NCI-H2081 (cell line): ENCODE data around the gene SERPINB2.

Source experiments
- DNase-seq, 2 experiments: peaks; one replicate each; lab custom pipeline; 2025; lab: John Stamatoyannopoulos, UW

Gene SERPINB2

DNA sequence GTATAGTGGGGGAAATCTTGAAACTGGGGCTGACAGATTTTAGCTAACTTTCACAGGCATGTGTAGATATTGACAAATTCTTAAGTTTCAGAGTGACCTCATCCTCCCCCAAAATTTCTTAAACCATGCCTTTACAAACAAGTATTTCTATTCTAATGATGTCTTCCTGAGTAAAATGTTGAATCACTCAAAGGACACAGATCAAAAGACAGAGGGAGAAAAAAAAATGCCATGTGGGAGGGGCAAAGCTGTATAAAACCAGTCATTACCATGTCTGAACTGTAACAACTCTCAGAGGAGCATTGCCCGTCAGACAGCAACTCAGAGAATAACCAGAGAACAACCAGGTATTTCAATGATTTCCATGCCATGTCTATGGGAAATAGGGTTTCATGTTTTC is at the start of gene SERPINB2:
Gene SERPINB2 (plus strand): TSS at position 282 of the 400 bp plus-strand sequence. CDS start 3,740 bp downstream, outside the sequence.
- DNase-seq: no peak

- no peak for DNase-seq
Measured at GRCh38 chr18:63843008-63843407, 44.5 kb upstream of the SERPINB2 start.

DNA sequence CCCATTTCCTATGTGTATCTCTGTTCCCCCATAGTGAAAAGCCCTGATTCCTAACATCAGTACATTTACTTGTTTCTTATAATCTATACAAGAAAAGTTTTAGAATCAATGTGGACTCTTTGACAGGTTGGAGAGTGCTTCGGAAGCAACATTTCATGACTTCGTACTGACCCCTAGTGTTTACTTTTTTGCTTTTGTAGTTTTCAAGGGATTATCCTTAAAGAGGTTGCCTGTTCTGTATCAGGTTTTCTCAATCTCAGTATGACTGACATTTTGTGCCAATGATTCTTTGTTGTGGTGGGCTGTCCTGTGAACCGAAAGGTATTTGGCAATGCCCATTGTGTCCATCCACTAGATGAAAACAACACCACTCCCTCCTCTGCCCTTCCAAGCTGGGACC is 43.3 kb upstream of the SERPINB2 start:
- peak in 1 of 2 experiments; percentile 16 for DNase-seq

DNA sequence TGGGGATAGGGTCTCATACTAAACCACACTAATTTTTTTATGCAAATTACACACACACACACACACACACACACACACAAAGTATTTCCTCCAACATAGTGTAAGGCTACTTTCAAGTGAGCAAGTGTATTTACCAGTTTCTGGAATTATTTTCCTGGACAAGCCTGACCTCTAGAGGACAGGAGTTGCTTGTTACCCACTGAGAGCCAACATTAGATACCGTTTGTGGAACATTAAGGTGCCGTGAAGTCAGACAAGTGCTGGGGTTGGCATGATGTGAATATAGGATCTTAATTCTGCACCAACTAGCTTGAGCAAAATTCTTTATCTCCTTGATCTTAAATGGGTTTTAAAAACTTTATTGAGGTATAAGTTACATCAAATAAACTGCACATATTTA is 39.3 kb upstream of the SERPINB2 start:
- peak; percentile 53 to 66 for DNase-seq

- peak; percentile 52 to 55 for DNase-seq
Measured at GRCh38 chr18:63850020-63850419, 37.5 kb upstream of the SERPINB2 start.

DNA sequence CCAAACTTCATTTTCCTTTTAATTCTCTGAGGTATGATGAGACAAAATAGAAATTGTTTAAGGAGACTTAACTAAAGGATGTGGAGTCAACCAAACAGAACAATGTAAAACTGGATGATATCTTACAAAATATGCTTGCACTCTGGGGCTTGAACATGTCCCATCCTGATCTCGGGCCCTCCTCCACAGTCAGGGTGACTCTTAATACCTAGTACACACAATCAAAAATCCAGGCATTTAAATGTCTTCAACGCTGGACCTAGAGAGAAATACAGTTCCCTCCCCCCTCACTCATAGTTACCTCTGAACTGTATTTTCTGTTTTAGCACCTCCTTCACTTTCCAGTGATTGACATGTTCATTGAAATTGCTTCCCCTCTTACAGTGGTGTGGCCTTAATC is 36.9 kb upstream of the SERPINB2 start:
- no peak for DNase-seq

DNA sequence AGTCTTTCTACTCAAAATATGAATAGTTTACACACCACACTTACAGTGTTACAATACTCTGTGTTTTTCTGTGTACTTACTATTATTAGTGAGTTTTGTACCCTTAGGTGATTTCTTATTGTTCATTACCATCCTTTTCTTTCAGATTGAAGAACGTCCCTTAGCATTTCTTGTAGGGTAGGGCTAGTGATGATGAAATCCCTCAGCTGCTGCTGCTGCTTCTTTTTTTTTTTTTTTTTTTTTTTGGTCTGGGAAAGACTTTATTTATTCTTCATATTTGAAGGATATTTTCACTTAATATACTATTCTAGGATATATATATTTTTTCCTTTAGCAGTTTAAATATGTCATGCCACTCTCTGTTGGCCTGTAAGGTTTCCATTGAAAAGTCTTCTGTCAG is 29.0 kb upstream of the SERPINB2 start:
- no peak for DNase-seq

GRCh38 chr18:63859781-63860475 is 27.6 kb upstream of the SERPINB2 start:
- DNase-seq: no peak

- no peak for DNase-seq
Measured at GRCh38 chr18:63860531-63860930, 27.0 kb upstream of the SERPINB2 start.

GRCh38 chr18:63867368-63868125 is 20.0 kb upstream of the SERPINB2 start:
- no peak for DNase-seq

DNA sequence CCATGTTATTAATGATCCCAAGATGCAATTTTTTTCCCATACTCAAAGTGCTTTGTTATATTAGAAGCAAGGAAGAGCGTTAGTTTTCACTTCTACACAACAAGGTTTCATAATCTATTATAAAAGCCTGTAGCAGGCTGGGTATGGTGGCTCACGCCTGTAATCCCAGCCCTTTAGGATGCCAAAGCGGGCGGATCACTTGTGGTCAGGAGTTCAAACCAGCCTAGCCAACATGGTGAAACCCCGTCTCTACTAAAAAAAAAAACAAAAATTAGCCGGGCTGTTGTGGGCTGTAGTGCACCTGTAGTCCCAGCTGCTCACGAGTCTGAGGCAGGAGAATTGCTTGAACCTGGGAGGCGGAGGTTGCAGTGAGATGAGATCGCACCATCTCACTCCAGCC is 19.0 kb upstream of the SERPINB2 start:
- no peak for DNase-seq

- DNase-seq: no peak
Measured at GRCh38 chr18:63869374-63869773, 18.1 kb upstream of the SERPINB2 start.

DNA sequence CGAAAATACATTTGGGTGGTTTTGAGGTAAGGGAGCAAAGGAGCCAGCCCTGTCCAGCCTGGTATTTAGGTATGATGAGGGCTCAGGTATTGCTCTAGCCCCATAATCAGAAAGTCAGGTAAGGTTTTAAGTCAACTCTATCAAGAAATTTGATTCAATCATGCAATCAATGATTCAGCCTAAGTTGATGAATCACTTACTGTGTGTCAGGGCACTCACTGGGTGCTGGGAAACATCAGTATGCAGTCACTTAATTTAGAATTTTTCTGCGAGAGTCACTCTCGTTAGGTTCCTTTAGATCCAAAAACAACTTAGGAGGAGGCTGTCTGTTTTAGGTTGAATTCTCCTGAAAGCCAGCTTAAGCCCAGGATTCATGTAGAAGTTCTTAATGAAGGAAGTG is 17.7 kb upstream of the SERPINB2 start:
- DNase-seq: no peak

GRCh38 chr18:63871836-63872235 is 15.7 kb upstream of the SERPINB2 start:
- DNase-seq: no peak

DNA sequence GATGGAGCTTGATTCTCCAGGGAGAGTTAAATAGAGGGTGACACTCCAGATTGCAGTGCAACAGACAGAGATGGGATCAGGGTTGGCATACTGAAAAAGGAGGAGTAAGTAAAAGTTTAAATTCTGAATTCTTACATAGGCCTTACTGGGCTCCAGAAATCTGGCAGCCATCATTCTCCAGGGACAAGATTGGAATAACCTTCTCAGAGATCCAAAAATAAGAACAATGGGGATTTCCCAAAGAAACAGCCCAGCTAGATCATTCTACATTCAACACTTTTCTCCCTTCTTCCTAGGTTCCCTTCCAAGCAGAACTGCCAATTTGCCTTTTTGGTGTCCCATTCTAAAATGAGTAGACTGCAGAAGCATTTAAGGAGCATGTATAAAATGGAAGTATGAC is 14.9 kb upstream of the SERPINB2 start:
- no peak for DNase-seq

- no peak for DNase-seq
Measured at GRCh38 chr18:63878343-63878742, 9.2 kb upstream of the SERPINB2 start.

DNA sequence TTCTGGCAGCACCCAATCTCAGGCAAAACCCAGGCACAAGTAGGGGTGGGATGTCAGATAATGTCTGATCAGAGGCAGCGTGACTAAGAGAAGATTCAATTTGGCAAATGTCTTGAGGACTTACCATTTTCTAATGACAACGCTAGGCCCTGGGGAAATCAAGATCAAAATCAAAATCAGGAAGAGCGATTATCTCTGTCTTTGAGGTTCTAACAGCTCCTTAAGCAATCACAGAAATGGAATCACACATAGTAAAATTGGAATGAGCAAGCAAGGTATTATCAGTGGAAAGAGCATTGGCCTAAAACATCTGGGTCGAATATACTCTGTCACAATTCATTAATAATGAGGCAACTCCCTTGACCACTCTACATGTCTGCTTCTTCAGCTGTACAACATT is 8.6 kb upstream of the SERPINB2 start:
- no peak for DNase-seq

GRCh38 chr18:63879709-63880108 is 7.8 kb upstream of the SERPINB2 start:
- DNase-seq: no peak

GRCh38 chr18:63881851-63882250 is 5.7 kb upstream of the SERPINB2 start:
- no peak for DNase-seq

DNA sequence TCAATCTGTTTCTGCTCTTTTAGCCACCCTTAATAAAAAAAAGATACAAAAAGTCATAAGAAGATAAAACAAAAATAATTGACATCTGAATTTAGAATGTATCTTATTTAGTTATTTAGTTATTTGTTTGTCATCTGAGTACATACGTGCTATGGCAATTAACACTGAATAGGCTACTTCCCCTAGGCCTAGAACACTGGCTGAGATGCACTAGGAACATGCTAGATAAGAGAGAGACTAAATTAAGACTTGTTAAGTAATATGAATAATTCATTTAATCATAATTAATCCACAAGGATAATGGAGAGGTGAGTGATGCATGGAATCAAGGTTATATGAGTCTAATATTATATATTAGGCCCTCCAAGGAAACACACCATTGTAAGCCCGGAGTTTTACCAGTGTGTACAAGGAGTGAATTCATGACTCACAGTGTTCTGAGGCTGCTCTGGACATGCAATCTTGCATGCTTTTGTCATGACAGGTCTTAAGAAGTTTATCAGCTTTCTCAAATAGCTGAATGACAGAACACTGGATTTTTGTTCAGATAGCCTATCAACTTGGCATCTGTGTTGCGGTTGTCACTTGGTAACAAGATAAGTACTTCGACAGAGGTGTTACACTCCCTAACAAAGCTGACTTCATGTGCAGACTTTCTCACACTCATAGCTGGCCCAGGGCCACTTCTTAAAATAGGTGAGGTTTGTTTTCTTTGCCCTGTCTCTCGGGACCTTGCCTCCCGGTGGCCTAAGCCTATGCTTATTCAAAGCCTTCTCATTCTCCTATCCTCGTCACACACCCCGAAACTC is 5.0 kb upstream of the SERPINB2 start:
- DNase-seq: no peak

- DNase-seq: no peak
Measured at GRCh38 chr18:63883617-63884016, 3.9 kb upstream of the SERPINB2 start.

- DNase-seq: no peak
Measured at GRCh38 chr18:63888470-63889190, 1.1 kb downstream of the SERPINB2 start.
